ENCODE results near the gene STAT4.
A peak's percentile ranks its signal among the peaks of the same experiment; 100 is the strongest.

Gene STAT4

GRCh38 chr2:191083540-191083939, 67.3 kb downstream of the STAT4 start:
- no peak for DNase-seq (ENCODE audit: low read depth)

- no peak for DNase-seq (ENCODE audit: low read depth)
Measured at GRCh38 chr2:191082321-191082720, 68.5 kb downstream of the STAT4 start.

GRCh38 chr2:191081411-191082155, 69.2 kb downstream of the STAT4 start:
- no peak for DNase-seq (ENCODE audit: low read depth)

- DNase-seq (ENCODE audit: low read depth): no peak
Measured at GRCh38 chr2:191078165-191078867, 72.5 kb downstream of the STAT4 start.

- no peak for DNase-seq (ENCODE audit: low read depth)
Measured at GRCh38 chr2:191070276-191070675, 80.5 kb downstream of the STAT4 start.

GRCh38 chr2:191069606-191070005, 81.2 kb downstream of the STAT4 start:
- no peak for DNase-seq (ENCODE audit: low read depth)

- no peak for DNase-seq (ENCODE audit: low read depth)
Measured at GRCh38 chr2:191066919-191067233, 83.9 kb downstream of the STAT4 start.

- DNase-seq (ENCODE audit: low read depth): no peak
Measured at GRCh38 chr2:191066197-191066918, 84.4 kb downstream of the STAT4 start.

GRCh38 chr2:191065785-191066184, 85.0 kb downstream of the STAT4 start:
- no peak for DNase-seq (ENCODE audit: low read depth)

- no peak for DNase-seq (ENCODE audit: low read depth)
Measured at GRCh38 chr2:191064590-191064989, 86.2 kb downstream of the STAT4 start.

- no peak for DNase-seq (ENCODE audit: low read depth)
Measured at GRCh38 chr2:191063584-191063983, 87.2 kb downstream of the STAT4 start.

- no peak for DNase-seq (ENCODE audit: low read depth)
Measured at GRCh38 chr2:191061381-191061980, 89.3 kb downstream of the STAT4 start.

GRCh38 chr2:191059308-191059707, 91.5 kb downstream of the STAT4 start:
- DNase-seq (ENCODE audit: low read depth): no peak

- no peak for DNase-seq (ENCODE audit: low read depth)
Measured at GRCh38 chr2:191056228-191056627, 94.6 kb downstream of the STAT4 start.

- no peak for DNase-seq (ENCODE audit: low read depth)
Measured at GRCh38 chr2:191053256-191053655, 97.5 kb downstream of the STAT4 start.

GRCh38 chr2:191051825-191052778, 98.7 kb downstream of the STAT4 start:
- peak; percentile 80 for DNase-seq (ENCODE audit: low read depth)

GRCh38 chr2:191051177-191051576, 99.6 kb downstream of the STAT4 start:
- DNase-seq (ENCODE audit: low read depth): peak; percentile 48

GRCh38 chr2:191050640-191050987, 100.2 kb downstream of the STAT4 start:
- peak; percentile 77 for DNase-seq (ENCODE audit: low read depth)

- peak; percentile 68 for DNase-seq (ENCODE audit: low read depth)
Measured at GRCh38 chr2:191049728-191050639, 100.8 kb downstream of the STAT4 start.

GRCh38 chr2:191048073-191048472, 102.7 kb downstream of the STAT4 start:
- peak; percentile 38 for DNase-seq (ENCODE audit: low read depth)

- DNase-seq (ENCODE audit: low read depth): no peak
Measured at GRCh38 chr2:191045141-191045540, 105.7 kb downstream of the STAT4 start.
